GM23248 (cell line): ENCODE results near the gene NRP1.

Source experiments
- EZH2 ChIP-seq: fragments of 200-600 bp; sonication (generic); IDR thresholded peaks from 2 replicates; pipeline ENCODE4 v1.6.1; 2018; ENCODE audit warnings: antibody characterized with exemption, mild to moderate bottlenecking; ENCODE audit not compliant: insufficient read depth, poor library complexity, severe bottlenecking
- EZH2phosphoT487 ChIP-seq: fragments of 200-600 bp; sonication (generic); IDR thresholded peaks from 2 replicates; pipeline ENCODE4 v1.6.1; 2018; ENCODE audit warnings: antibody characterized with exemption, moderate library complexity, mild to moderate bottlenecking, low read depth; ENCODE audit not compliant: insufficient read depth

GRCh38 chr10:33151344-33151864 is 183.1 kb downstream of the NRP1 start:
- TF ChIP-seq EZH2 (no peak), EZH2phosphoT487 (no peak)
